Keratinocyte (primary cell): ENCODE data around the gene NUP85. TPM values are rescaled to one million over a fixed set of nuclear protein-coding genes. Genes with fewer than 3 reads are reported as not detected.

ENCODE experiments used
- DNase-seq: peaks from one replicate; pipeline ENCODE4 v3.0.0-alpha.2; 2011; ENCODE audit warnings: low read depth, missing footprints, low spot score
- FAIRE-seq: peaks from 2 replicates; lab custom pipeline; 2011; peaks lifted over from hg19 to GRCh38; lab: Jason Lieb, UNC
- H2AFZ ChIP-seq: 2 replicates; pipeline ENCODE4 v1.6.0; 2012; ENCODE audit warnings: low read length, control low read depth, inconsistent platforms; ENCODE audit not compliant: control insufficient read depth
- H3K27ac ChIP-seq: 2 replicates; pipeline ENCODE4 v1.5.1; 2011; ENCODE audit warnings: low read length; ENCODE audit not compliant: control insufficient read depth, insufficient read depth
- H3K27me3 ChIP-seq: 3 replicates; pipeline ENCODE4 v1.6.0; 2011; ENCODE audit warnings: low read length; ENCODE audit not compliant: control insufficient read depth, insufficient read depth; ENCODE audit errors: extremely low read depth
- H3K36me3 ChIP-seq, 2 experiments: 2 replicates in 1 of 2; 3 replicates in 1 of 2; pipeline ENCODE4 v1.5.1; 2011; ENCODE audit warnings: low read length in 2 of 2, mild to moderate bottlenecking in 1 of 2; ENCODE audit not compliant: control insufficient read depth in 2 of 2, insufficient read depth in 2 of 2; ENCODE audit errors: extremely low read depth in 1 of 2
- H3K4me1 ChIP-seq: 3 replicates; pipeline ENCODE4 v1.5.1; 2011; ENCODE audit warnings: low read length; ENCODE audit not compliant: control insufficient read depth, insufficient read depth; ENCODE audit errors: extremely low read depth
- H3K4me2 ChIP-seq: 3 replicates; pipeline ENCODE4 v1.6.0; 2011; ENCODE audit warnings: low read depth, low read length; ENCODE audit not compliant: control insufficient read depth, insufficient read depth; ENCODE audit errors: extremely low read depth
- H3K4me3 ChIP-seq, 3 experiments: fragments of 200-600 bp in 1 of 3; sonication (generic) in 1 of 3; 2 replicates in 2 of 3; 3 replicates in 1 of 3; pipeline ENCODE4 v1.5.1; 2011 to 2016; ENCODE audit warnings: low read length in 3 of 3, mild to moderate bottlenecking in 3 of 3, control low read depth in 2 of 3, inconsistent platforms in 1 of 3, low read depth in 1 of 3, mixed read lengths in 1 of 3, mixed run types in 1 of 3, moderate library complexity in 1 of 3; ENCODE audit not compliant: control insufficient read depth in 2 of 3, insufficient read depth in 2 of 3; ENCODE audit errors: extremely low read depth in 1 of 3
- H3K79me2 ChIP-seq: 2 replicates; pipeline ENCODE4 v1.6.0; 2012; ENCODE audit warnings: low read length; ENCODE audit not compliant: control insufficient read depth, insufficient read depth
- H3K9ac ChIP-seq: 3 replicates; pipeline ENCODE4 v1.6.0; 2011; ENCODE audit warnings: low read length; ENCODE audit not compliant: control insufficient read depth, insufficient read depth; ENCODE audit errors: extremely low read depth
- H3K9me1 ChIP-seq: 3 replicates; pipeline ENCODE4 v1.6.0; 2011; ENCODE audit warnings: low read length; ENCODE audit not compliant: control insufficient read depth, insufficient read depth; ENCODE audit errors: extremely low read depth
- H3K9me3 ChIP-seq: 2 replicates; pipeline ENCODE4 v1.5.1; 2012; ENCODE audit warnings: low read depth, low read length; ENCODE audit not compliant: control insufficient read depth
- H4K20me1 ChIP-seq: 3 replicates; pipeline ENCODE4 v1.6.0; 2011; ENCODE audit warnings: low read length; ENCODE audit not compliant: control insufficient read depth, insufficient read depth; ENCODE audit errors: extremely low read depth
- CTCF ChIP-seq, 3 experiments: IDR thresholded peaks in 1 of 3; conservative IDR thresholded peaks in 1 of 3; optimal IDR thresholded peaks in 1 of 3; 2 replicates in 2 of 3; 3 replicates in 1 of 3; pipeline versions ENCODE3 to v1.5.1; 2011; ENCODE audit warnings: low read length in 3 of 3, mild to moderate bottlenecking in 3 of 3, moderate library complexity in 2 of 3, control low read depth in 1 of 3, inconsistent platforms in 1 of 3; ENCODE audit not compliant: insufficient read depth in 2 of 3; ENCODE audit errors: extremely low read depth in 1 of 3
- EZH2 ChIP-seq: IDR thresholded peaks from one replicate; pipeline ENCODE4 v1.6.1; 2012; ENCODE audit warnings: inconsistent platforms, mild to moderate bottlenecking, low read length, moderate library complexity
- dilution Hi-C: fragments of 300-500 bp; cut with MboI; formaldehyde crosslinking; loops from one replicate; pipeline ENCODE4 v1.7.0; 2020; ENCODE audit warnings: low sequenced_read_pairs; ENCODE audit not compliant: extremely low pct_ligation_motif_present
- polyA plus RNA-seq, 5 experiments: library from polyadenylated mRNA; depleted of rRNA in 3 of 5; stranded (reverse) in 3 of 5; stranded (forward) in 1 of 5; unstranded in 1 of 5; fragments of >200 nt; gene quantifications; 1 replicate in 1 of 5; 2 replicates in 3 of 5; 3 replicates in 1 of 5; pipeline versions ENCODE4 v1.2.1 to v1.2.3, GENCODE V29; 2011 to 2012; ENCODE audit warnings: missing spikeins in 2 of 5, low read depth in 1 of 5, low replicate concordance in 1 of 5

NUP85 gene
- polyA plus RNA-seq, 1 donor (not counting 4 experiments of a cell fraction or from before 2014, with no cell fraction given): 64.4 TPM

DNA sequence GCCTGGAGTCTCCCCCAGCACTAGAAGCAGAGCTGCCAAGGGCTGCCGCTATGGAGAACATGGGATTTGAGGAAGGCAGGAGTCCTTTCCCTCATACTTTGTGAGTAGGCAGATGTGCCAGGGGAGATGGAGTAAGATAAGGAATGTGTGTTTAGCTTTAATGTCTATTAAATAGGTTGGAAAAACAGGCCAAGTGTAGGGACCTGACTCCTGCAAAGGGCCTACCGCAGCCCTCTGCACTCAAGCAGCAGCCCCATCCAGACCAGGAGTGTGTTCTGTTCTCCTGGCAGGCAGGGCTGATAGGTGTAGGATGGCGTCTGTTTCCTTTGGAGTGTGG, 67.3 kb downstream of the NUP85 start:
- Histone ChIP-seq H2AFZ (no peak overlapping the region), H3K4me2 (no peak overlapping the region), H3K4me3 (no peak overlapping the region), H3K4me1 (peaks cover 20% of the 10 kb centered on the region), H3K27me3 (no peaks in the 10 kb centered on the region), H3K9me1 (peaks cover 2% of the 10 kb centered on the region), H3K27ac (no peak overlapping the region), H3K9ac (no peak overlapping the region), H3K9me3 (no peaks in the 10 kb centered on the region), H4K20me1 (no peaks in the 10 kb centered on the region), H3K36me3 (peaks cover 6 to 12% of the 10 kb centered on the region in 2 experiments), H3K79me2 (no peaks in the 10 kb centered on the region)
- no peak for FAIRE-seq
- TF ChIP-seq EZH2: no peak
- TF ChIP-seq CTCF (optimal IDR thresholded peaks at IDR 0.05 in 1 of 3, IDR thresholded peaks at IDR 0.05 in 1 of 3, conservative IDR thresholded peaks at IDR 0.05 in 1 of 3; ENCODE audit: extremely low read depth in 1 of 3, insufficient read depth in 2 of 3, low read length in 3 of 3): no peak
- DNase-seq: no peak
- dilution Hi-C loops: no loop called here

GRCh38 chr17:75273977-75274708, 68.7 kb downstream of the NUP85 start:
- Histone ChIP-seq H3K9me1 (peaks cover 2% of the 10 kb centered on the region), H3K27me3 (no peaks in the 10 kb centered on the region), H3K79me2 (no peaks in the 10 kb centered on the region), H3K4me1 (peaks cover 20% of the 10 kb centered on the region), H4K20me1 (no peaks in the 10 kb centered on the region), H3K9me3 (no peaks in the 10 kb centered on the region), H3K9ac (no peak overlapping the region), H2AFZ (no peak overlapping the region), H3K4me3 (no peak overlapping the region), H3K4me2 (no peak overlapping the region), H3K36me3 (peaks cover 6 to 12% of the 10 kb centered on the region in 2 experiments), H3K27ac (no peak overlapping the region)
- FAIRE-seq (no peak), DNase-seq (no peak)
- no peak for TF ChIP-seq CTCF (optimal IDR thresholded peaks at IDR 0.05 in 1 of 3, IDR thresholded peaks at IDR 0.05 in 1 of 3, conservative IDR thresholded peaks at IDR 0.05 in 1 of 3; ENCODE audit: extremely low read depth in 1 of 3, insufficient read depth in 2 of 3, low read length in 3 of 3)
- TF ChIP-seq EZH2: no peak
- dilution Hi-C loops: no loop called here
